Mucosa of descending colon (tissue), 3 donors: ENCODE data around the gene BAHD1. TPM values are rescaled to one million over a fixed set of nuclear protein-coding genes. Genes with fewer than 3 reads are reported as not detected.

Experiments
- ATAC-seq: fragments of 200-7000 bp; cut with Tn5 transposase; one replicate; pipeline ENCODE4 v1.9.1; 2020; ENCODE audit warnings: mild to moderate bottlenecking, moderate library complexity
- DNase-seq, 3 donors: peaks; one replicate each; pipeline ENCODE4 v3.0.0-alpha.2; 2020
- H3K36me3 ChIP-seq: fragments of 200-600 bp; one replicate; pipeline ENCODE4 v1.8.0; 2021; ENCODE audit warnings: low read depth, mild to moderate bottlenecking
- H3K4me1 ChIP-seq: fragments of 200-600 bp; one replicate; pipeline ENCODE4 v1.8.0; 2021; ENCODE audit warnings: low read depth, mild to moderate bottlenecking
- H3K4me3 ChIP-seq: fragments of 200-600 bp; one replicate; pipeline ENCODE4 v1.8.0; 2021; ENCODE audit warnings: mild to moderate bottlenecking
- H3K9me3 ChIP-seq: fragments of 200-600 bp; one replicate; pipeline ENCODE4 v1.8.0; 2021; ENCODE audit warnings: mild to moderate bottlenecking
- CTCF ChIP-seq: fragments of 200-600 bp; IDR thresholded peaks from one replicate; pipeline ENCODE4 v1.8.0; 2022; ENCODE audit warnings: antibody characterized with exemption, mild to moderate bottlenecking
- intact Hi-C, 2 donors: fragments of 100-400 bp; cut with DNase I in 1 of 2; cut with micrococcal nuclease in 1 of 2; formaldehyde crosslinking; loops; one replicate each; pipeline versions ENCODE4 v1.11.0 to v1.11.1; 2022; cut with DNase I, micrococcal nuclease
- total RNA-seq, 3 donors: library from RNA; stranded (reverse); fragmentation: NEBNext Ultra II Directional in 2 of 3; extraction: Animal tissue kit (Norgen Biotek cat#: 25700) in 2 of 3; gene quantifications; one replicate each; pipeline versions ENCODE4 v1.2.1 to v1.2.4, GENCODE V29; 2021 to 2023
- donor health status: DM: no; HTN: no; CAD: no; lungs with moderate emphysema.
- donor health status: DM: no; HTN: no; CAD: no.
- donor health status: DM: no; HTN: yes; CAD: no.

The BAHD1 gene
- total RNA-seq, 3 donors from 2014 or later, result 26.9 to 32.2 (median 31.1) TPM

DNA sequence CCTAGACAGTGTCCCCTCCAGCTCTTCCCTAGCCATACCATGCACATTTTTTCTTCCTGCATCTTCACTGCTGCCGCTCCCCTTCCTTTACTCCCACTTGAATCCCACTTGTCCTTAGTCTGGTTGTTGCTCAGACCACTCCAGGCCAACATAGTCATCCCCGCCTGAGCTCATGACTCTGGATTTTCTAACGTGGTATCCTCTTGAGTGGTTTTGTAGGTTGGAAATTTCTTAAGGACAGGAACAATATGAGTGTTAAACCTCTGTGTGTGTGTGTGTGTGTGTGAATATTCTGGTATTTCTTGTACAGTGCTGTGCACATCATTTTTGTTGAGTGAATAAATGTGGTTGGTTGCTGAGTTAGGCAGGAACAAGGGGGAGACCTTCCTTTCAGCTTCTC is 3.1 kb downstream of the BAHD1 start:
- TF ChIP-seq CTCF, result no peak
- no peak overlapping the region for H3K4me3 ChIP-seq
- H3K36me3 ChIP-seq, result no peaks in the 10 kb centered on the region
- DNase-seq (no peak), ATAC-seq (no peak)
- no peaks in the 10 kb centered on the region for H3K9me3 ChIP-seq
- intact Hi-C loops, result no loop called here
- peaks cover 31% of the 10 kb centered on the region for H3K4me1 ChIP-seq

DNA sequence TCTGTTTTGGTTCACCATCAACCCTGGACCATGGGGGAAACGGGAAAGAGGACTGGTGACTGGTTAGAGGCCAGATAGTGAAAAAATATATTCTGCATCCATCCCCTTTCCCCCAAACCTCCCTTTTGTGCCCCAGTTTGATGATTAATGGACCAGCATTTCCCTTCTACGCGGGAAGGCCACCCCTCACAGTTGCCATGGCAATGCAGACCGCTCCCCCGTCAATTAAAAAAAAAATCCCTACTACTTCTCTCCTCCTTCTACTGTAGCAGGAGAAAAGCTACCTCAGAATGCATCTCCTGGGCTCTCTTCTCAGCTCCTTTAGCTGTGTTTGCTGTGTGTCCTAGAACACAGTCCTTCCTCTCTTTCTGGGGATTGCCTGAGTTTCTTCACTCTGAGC is 4.0 kb downstream of the BAHD1 start:
- Histone ChIP-seq H3K9me3 (no peaks in the 10 kb centered on the region), H3K36me3 (no peaks in the 10 kb centered on the region), H3K4me3 (no peak overlapping the region), H3K4me1 (peaks cover 35% of the 10 kb centered on the region)
- ATAC-seq, result no peak
- DNase-seq, result no peak
- TF ChIP-seq CTCF, result no peak
- intact Hi-C loops, result no loop called here

DNA sequence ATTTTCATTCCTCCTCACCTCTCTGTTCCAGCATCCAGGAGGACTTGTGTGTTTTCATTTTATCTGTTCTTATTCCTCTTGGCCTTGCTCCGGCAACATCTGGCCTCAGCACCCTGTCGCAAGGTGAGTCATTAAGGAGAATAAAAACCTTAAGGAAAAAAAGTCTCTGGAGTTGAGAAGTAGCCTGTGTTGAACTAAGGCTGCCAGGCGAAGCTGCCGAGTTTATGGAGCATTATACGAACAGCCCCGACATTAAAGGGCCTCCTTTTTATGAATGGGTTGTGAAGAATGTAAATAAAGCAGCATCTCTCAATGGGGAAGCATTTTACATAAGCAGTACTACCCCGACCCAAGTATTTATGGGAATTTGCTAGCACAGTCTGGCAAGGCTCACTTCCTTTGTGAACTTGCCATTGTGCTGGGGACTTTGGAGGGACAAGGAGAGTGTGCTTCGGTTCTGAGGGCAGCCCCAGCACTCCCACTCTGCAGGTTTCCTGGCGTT is 4.7 kb downstream of the BAHD1 start:
- DNase-seq (peak in 1 of 3 donors; percentile 27), ATAC-seq (peak; percentile 16)
- intact Hi-C loops, result no loop called here
- no peaks in the 10 kb centered on the region for H3K36me3 ChIP-seq
- H3K4me1 ChIP-seq, result peaks cover 40% of the 10 kb centered on the region
- H3K9me3 ChIP-seq, result no peaks in the 10 kb centered on the region
- no peak overlapping the region for H3K4me3 ChIP-seq
- no peak for TF ChIP-seq CTCF

- Histone ChIP-seq H3K4me3 (no peak overlapping the region), H3K4me1 (peaks cover 45% of the 10 kb centered on the region), H3K36me3 (no peaks in the 10 kb centered on the region), H3K9me3 (no peaks in the 10 kb centered on the region)
- intact Hi-C loops, result no loop called here
- ATAC-seq, result no peak
- no peak for DNase-seq
- no peak for TF ChIP-seq CTCF
These were observed 5.4 kb downstream of the BAHD1 start for GRCh38 chr15:40446144-40446543.

GRCh38 chr15:40448354-40448753 is 7.6 kb downstream of the BAHD1 start:
- intact Hi-C loops, result no loop called here
- Histone ChIP-seq H3K4me1 (peaks cover 56% of the 10 kb centered on the region), H3K4me3 (no peak overlapping the region), H3K36me3 (no peaks in the 10 kb centered on the region), H3K9me3 (no peaks in the 10 kb centered on the region)
- peak in 1 of 3 donors; percentile 37 for DNase-seq
- TF ChIP-seq CTCF, result no peak
- peak; percentile 67 for ATAC-seq

- ATAC-seq, result no peak
- intact Hi-C loops, result no loop called here
- no peak for DNase-seq
- TF ChIP-seq CTCF, result no peak
- peaks cover 62% of the 10 kb centered on the region for H3K4me1 ChIP-seq
- no peak overlapping the region for H3K4me3 ChIP-seq
- H3K36me3 ChIP-seq, result no peaks in the 10 kb centered on the region
- no peaks in the 10 kb centered on the region for H3K9me3 ChIP-seq
These were observed 8.5 kb downstream of the BAHD1 start for GRCh38 chr15:40449275-40449674.
